AG10803 (cell line): ENCODE measurements around the gene UBD.

Source experiments
- DNase-seq: peaks from one replicate; pipeline ENCODE4 v3.0.0; 2010; ENCODE audit warnings: low read depth
- H3K4me3 ChIP-seq: 2 replicates; pipeline ENCODE4 v1.5.1; 2011; ENCODE audit warnings: mild to moderate bottlenecking, low read length, control low read depth
- TF ChIP-seq, protein P1 (sequence below): conservative IDR thresholded peaks from 2 replicates; pipeline ENCODE4 v1.5.1; 2011; ENCODE audit warnings: mild to moderate bottlenecking, low read length, control low read depth, inconsistent platforms

Gene UBD

DNA sequence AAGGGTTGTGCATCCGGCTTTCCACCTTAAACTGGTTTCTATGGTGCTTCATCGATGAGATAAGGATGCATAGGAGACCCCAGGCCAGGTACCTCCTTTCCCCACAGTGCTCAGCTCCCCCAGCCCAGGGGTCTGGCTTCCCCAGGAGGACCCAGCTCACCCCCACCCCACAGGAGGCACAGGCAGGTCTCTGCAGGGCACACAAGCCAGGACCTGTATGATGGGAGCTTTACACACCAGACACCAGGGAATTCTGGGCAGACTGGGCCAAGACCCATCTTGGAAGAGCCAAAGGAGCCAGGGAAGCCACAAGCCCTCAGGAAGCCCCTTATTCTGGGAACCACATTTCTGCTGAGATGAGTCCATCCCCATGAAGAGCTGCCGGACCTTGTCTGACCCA is 29.6 kb downstream of the UBD start:
- TF ChIP-seq, protein P1, sequence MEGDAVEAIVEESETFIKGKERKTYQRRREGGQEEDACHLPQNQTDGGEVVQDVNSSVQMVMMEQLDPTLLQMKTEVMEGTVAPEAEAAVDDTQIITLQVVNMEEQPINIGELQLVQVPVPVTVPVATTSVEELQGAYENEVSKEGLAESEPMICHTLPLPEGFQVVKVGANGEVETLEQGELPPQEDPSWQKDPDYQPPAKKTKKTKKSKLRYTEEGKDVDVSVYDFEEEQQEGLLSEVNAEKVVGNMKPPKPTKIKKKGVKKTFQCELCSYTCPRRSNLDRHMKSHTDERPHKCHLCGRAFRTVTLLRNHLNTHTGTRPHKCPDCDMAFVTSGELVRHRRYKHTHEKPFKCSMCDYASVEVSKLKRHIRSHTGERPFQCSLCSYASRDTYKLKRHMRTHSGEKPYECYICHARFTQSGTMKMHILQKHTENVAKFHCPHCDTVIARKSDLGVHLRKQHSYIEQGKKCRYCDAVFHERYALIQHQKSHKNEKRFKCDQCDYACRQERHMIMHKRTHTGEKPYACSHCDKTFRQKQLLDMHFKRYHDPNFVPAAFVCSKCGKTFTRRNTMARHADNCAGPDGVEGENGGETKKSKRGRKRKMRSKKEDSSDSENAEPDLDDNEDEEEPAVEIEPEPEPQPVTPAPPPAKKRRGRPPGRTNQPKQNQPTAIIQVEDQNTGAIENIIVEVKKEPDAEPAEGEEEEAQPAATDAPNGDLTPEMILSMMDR = no peak
- H3K4me3 ChIP-seq = no peak overlapping the region
- DNase-seq = no peak

DNA sequence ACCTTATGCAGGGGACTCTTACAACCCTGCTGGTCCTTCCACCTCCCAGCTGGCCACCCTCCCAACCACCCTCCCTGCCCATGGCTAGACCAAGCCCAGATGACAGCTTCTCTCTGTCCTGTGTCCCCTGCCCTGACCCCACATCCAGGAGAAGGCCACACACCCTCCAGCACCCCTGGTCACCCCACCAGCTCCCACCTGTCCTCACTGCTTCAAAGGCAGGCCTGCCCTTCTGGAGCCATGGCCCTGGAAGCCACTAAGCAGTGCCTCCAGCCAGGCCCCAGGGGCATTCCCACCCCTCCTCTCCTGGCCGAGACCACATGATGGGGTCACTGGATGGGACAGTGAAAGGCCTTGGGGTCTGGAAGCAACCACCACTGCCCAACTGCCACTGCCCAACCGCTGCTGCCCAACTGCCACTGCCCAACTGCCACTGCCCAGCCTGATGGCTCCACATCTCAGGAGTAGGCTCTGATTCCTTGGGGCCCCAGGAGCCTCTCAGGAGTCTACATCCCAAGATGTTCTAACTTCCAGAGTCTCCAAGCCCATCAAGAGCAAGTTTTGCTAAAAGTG is 30.5 kb downstream of the UBD start:
- no peak overlapping the region for H3K4me3 ChIP-seq
- DNase-seq = no peak
- TF ChIP-seq, protein P1 = no peak

DNA sequence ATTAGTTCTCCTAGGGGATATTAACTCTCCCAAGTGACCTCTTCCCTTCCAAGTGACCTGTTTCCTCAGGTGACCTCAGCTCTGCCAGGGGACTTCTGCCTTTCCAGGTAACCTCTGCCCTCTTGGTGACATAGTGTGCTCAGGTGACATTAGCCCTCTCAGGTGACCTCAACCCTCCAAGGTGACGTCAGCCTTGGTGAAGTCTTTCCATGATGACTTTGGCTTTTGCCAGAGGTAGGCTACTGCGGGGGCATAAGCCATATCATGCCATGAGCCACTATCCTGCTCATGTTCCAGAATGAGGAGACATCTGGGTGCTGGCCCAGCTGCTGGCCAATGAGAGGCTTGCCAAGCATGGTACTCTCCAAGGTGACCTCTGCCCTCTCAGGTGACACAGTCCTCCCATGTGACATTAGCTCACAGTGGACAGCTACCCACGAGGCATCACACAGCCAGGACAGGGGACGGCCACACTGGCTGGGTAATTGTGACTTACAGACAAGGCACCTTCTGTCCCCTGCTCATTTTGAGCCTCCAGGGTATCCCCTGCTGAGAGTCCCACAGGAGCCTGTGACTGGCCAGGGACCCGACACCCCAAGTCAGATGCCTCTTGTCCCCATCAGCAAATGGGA is 31.1 kb downstream of the UBD start:
- DNase-seq = no peak
- TF ChIP-seq, protein P1 = no peak

DNA sequence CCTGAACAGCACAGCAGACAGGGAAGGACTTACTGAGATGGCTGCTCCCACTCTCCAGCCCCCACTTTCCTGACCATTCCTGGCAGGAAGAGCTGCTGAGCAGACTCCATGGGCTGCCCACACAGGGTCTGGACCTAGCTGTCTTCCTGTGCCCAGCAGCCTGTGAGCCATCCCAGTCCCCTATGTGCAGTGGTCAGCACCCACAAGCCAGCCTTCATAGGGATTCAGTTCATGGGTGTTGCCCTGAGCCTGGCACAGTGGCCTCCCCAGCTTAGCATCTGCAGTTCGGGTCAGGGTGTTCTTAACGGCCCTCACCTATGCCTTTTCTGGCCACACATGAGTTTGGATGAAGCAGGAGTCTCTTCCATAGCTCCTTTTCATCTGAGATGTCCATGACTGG is 32.0 kb downstream of the UBD start:
- TF ChIP-seq, protein P1 = no peak
- H3K4me3 ChIP-seq = no peak overlapping the region

More for the DNA sequence above, 31.1 kb downstream of the UBD start:
- H3K4me3 ChIP-seq = no peak overlapping the region

DNA sequence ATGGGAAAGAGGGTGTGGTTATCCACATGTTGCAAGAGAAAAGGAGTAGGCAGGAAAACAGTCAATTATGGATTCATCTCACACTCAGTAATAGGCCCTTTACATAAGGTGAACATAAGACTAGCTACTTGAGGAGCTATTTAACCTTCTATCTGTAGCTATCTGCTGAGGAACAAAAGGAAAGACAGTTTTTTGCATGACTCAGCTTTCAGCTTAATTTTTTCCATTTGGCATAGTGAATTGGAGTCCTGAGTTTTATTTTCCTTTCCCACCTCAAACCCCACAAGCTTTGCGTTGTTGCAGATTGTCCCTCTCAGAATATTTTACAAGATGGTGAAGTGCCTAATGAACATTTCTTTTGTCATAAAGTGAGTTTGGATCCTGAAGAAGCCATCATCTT is 32.4 kb downstream of the UBD start:
- TF ChIP-seq, protein P1 = no peak
- DNase-seq = no peak
- no peak overlapping the region for H3K4me3 ChIP-seq

More for the DNA sequence above, 32.0 kb downstream of the UBD start:
- DNase-seq = no peak

DNA sequence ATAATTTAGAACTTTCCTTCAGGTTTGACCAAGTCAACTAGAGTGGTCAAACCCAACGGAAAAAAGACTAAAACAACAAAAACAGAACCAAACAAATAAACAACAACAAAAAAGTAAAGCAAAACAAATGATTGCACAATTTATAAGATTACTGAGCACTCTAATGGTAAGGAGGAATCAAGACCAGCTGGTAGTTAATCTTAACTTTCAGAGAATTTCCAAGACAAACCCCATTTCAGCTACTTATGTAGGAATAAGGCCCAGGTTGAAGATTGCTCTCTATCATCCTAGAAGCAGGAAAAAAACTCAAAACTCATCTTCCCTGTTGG is 34.3 kb downstream of the UBD start:
- no peak overlapping the region for H3K4me3 ChIP-seq
- no peak for DNase-seq
- TF ChIP-seq, protein P1 = no peak

DNA sequence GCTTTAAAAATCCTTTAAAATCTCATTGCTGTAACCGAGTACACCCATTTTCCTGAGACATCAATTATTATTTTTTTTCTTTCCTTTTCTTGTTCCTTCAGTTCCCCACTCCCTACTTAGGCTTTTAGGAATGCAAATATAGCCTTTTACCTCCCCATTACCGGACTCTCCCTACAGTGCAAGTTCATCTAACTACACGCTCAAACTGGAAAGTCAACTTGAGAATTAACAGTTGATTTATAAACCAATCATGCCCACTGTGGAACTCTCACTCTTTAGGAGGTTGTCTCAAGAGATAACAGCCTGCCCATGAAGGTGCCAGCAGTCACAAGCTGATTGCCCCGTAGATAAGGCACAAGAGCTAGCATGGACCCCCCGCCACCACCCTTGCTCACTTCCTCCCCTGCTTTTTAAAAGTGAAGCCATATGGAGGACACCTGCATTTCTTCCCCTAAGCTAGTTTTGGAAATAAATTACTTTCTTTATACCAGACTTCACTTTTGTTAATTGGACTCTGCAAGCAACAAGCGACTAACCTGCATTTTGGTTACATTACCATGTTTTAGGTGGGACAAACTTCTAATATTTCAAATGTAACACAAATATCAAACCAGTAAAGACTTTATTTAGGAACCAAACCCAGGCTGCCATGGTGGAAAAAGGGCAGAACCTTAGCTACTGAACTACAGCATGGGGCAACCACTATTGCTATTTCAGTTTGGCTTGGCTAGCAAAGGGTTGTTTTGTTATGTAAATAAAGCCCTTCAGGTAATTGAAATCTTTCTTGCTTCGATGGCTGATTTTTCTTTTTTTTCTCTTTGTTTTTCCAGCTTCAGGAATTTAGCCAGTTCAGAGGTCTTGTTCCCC is 34.9 kb downstream of the UBD start:
- TF ChIP-seq, protein P1 = no peak
- no peak for DNase-seq
- H3K4me3 ChIP-seq = no peak overlapping the region
